SK-N-SH (cell line): ENCODE data around the gene SPTBN1.

Source experiments
- CTCF ChIP-seq: fragments of 200-600 bp; sonication (generic); IDR thresholded peaks from 2 replicates; pipeline ENCODE4 v1.6.1; 2017; ENCODE audit warnings: antibody characterized with exemption, mild to moderate bottlenecking, moderate library complexity
- EP300 ChIP-seq, 2 experiments: IDR thresholded peaks; 2 replicates each; pipeline versions ENCODE4 v1.4.0 to v1.6.1; 2012; ENCODE audit warnings: borderline replicate concordance in 1 of 2, low read depth in 1 of 2, low read length in 1 of 2
- MXI1 ChIP-seq: IDR thresholded peaks from 2 replicates; pipeline ENCODE4 v1.6.1; 2012; ENCODE audit warnings: mild to moderate bottlenecking, low read depth, low read length, improper control_type of control experiment

DNA sequence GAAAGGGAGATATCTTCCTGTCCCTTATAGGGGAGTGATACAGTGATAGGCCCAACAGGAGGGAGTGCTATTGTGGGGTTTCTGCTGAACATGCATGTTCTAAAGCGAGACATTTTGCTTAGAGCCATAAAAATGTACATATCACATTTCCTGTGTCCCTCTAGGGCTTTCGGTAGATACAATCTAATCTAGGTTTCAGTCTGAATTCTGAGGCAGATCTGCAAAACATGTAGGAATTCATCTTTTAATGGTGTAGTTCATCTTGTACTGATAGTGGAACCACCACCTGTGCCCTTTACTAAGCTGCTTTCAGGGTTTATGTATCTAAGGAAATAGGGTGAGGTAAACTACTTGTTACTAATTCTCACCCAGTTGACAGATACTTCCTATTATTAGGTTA lies 73.8 kb downstream of the SPTBN1 start:
- TF ChIP-seq CTCF (no peak), EP300 (IDR thresholded peaks at IDR 0.05; ENCODE audit: borderline replicate concordance in 1 of 2, low read depth in 1 of 2, low read length in 1 of 2) (no peak), MXI1 (no peak)
